Measurements from ENCODE around the gene GIMAP4. TPM values are rescaled to one million over a fixed set of nuclear protein-coding genes. Genes with fewer than 3 reads are reported as not detected.
A peak's percentile ranks its signal among the peaks of the same experiment; 100 is the strongest.
"Not testable (repeated sequence)": the region's sequence is repeated elsewhere in the genome, so short reads cannot be mapped to it uniquely, and the experiment has no call there.

The GIMAP4 gene
- polyA plus RNA-seq, 2 donors = 4.6 to 5.3 TPM

DNA sequence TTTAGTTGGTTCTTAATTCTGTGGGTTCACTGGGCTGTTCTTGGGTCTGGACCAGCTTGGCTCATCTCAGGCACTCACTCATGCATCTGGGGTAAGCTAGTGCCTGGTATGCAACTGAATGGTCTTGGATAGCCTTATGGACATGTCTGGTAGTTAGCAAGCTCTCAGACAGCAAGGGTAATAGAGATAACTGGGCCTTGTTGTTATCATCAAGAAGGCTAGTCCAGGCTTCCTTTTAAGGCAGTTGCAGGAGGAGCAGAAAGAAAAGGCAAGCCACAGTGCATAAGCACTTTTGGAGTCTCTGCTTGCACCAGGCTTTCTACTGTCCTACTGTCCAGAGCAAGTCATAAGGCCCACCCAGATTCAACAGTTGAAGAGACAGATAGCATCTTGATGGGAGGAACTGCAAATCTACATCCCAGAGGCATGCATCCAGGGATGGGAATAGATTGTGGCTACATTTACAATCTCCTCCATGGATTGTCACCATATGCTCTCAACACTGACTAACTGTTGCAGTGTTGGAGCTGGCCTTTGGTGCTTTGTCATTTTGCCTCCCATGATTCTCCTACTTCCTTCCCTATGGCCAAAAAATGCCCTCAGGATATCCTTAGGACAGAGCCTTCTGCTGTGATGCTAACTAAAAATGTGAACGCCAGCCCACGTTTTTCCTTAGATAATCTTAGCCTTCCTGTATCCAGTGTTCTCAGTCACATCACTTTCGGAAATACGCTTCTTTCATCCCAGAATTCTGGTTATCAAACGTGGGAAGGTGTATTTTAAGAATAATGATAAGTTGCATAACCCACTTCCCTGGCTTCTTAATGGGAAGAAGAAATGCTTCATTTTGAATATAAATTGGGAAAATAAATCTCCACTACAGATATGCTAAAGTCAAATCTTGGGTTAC lies 3.6 kb downstream of the GIMAP4 start:
- no peaks in the 10 kb centered on the region for H3K9me3 ChIP-seq (ENCODE audit: control insufficient read depth in 2 of 2, insufficient read depth in 1 of 2, low read depth in 1 of 2, low read length in 1 of 2)
- H3K27ac ChIP-seq (ENCODE audit: low read depth in 2 of 2, low read length in 1 of 2) = no peak overlapping the region
- no peaks in the 10 kb centered on the region for H3K27me3 ChIP-seq (ENCODE audit: control insufficient read depth in 1 of 2, insufficient read depth in 2 of 2, low read length in 2 of 2)
- no peaks in the 10 kb centered on the region for H3K4me1 ChIP-seq (ENCODE audit: control insufficient read depth in 2 of 2, insufficient read depth in 2 of 2, low read length in 1 of 2)
- WGBS, 2 donors = 77 to 84% methylated on average over 5 of the region's 5 CpGs
- no peak overlapping the region for H3K4me3 ChIP-seq (ENCODE audit: low read depth in 1 of 2, low read length in 2 of 2)
- H3K36me3 ChIP-seq (ENCODE audit: control insufficient read depth in 2 of 2, insufficient read depth in 2 of 2, low read length in 1 of 2) = no peaks in the 10 kb centered on the region

DNA sequence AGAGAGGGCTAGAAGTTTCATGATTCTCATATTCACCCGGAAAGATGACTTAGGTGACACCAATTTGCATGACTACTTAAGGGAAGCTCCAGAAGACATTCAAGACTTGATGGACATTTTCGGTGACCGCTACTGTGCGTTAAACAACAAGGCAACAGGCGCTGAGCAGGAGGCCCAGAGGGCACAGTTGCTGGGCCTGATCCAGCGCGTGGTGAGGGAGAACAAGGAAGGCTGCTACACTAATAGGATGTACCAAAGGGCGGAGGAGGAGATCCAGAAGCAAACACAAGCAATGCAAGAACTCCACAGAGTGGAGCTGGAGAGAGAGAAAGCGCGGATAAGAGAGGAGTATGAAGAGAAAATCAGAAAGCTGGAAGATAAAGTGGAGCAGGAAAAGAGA lies 5.3 kb downstream of the GIMAP4 start:
- no peaks in the 10 kb centered on the region for H3K27me3 ChIP-seq (ENCODE audit: control insufficient read depth in 1 of 2, insufficient read depth in 2 of 2, low read length in 2 of 2)
- WGBS, 2 donors = 94 to 95% methylated on average over 10 of the region's 10 CpGs
- no peak overlapping the region for H3K27ac ChIP-seq (ENCODE audit: low read depth in 2 of 2, low read length in 1 of 2)
- H3K4me3 ChIP-seq (ENCODE audit: low read depth in 1 of 2, low read length in 2 of 2) = no peak overlapping the region
- no peaks in the 10 kb centered on the region for H3K36me3 ChIP-seq (ENCODE audit: control insufficient read depth in 2 of 2, insufficient read depth in 2 of 2, low read length in 1 of 2)
- no peaks in the 10 kb centered on the region for H3K4me1 ChIP-seq (ENCODE audit: control insufficient read depth in 2 of 2, insufficient read depth in 2 of 2, low read length in 1 of 2)
- H3K9me3 ChIP-seq (ENCODE audit: control insufficient read depth in 2 of 2, insufficient read depth in 1 of 2, low read depth in 1 of 2, low read length in 1 of 2) = no peaks in the 10 kb centered on the region

DNA sequence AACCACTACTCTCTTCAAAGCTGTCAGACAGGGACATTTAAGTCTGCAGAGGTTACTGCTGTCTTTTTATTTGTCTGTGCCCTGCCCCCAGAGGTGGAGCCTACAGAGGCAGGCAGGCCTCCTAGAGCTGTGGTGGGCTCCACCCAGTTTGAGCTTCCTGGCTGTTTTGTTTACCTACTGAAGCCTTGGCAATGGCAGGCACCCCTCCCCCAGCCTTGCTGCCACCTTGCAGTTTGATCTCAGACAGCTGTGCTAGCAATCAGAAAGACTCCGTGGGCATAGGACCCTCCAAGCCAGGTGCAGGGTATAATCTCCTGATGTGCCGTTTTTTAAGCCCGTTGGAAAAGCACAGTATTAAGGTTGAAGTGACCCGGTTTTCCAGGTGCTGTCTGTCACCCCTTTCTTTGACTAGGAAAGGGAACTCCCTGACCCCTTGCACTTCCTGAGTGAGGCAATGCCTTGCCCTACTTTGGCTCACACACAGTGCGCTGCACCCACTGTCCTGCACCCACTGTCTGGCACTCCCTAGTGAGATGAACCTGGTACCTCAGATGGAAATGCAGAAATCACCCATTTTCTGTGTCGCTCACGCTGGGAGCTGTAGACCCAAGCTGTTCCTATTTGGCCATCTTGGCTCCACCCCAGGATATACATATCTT lies 12.9 kb downstream of the GIMAP4 start:
- H3K27ac ChIP-seq (ENCODE audit: low read depth in 2 of 2, low read length in 1 of 2); H3K4me1 ChIP-seq (ENCODE audit: control insufficient read depth in 2 of 2, insufficient read depth in 2 of 2, low read length in 1 of 2); H3K36me3 ChIP-seq (ENCODE audit: control insufficient read depth in 2 of 2, insufficient read depth in 2 of 2, low read length in 1 of 2); H3K4me3 ChIP-seq (ENCODE audit: low read depth in 1 of 2, low read length in 2 of 2); H3K27me3 ChIP-seq (ENCODE audit: control insufficient read depth in 1 of 2, insufficient read depth in 2 of 2, low read length in 2 of 2); H3K9me3 ChIP-seq (ENCODE audit: control insufficient read depth in 2 of 2, insufficient read depth in 1 of 2, low read depth in 1 of 2, low read length in 1 of 2): not testable (repeated sequence)
- WGBS, 2 donors = 66 to 74% methylated on average over 7 of the region's 7 CpGs

DNA sequence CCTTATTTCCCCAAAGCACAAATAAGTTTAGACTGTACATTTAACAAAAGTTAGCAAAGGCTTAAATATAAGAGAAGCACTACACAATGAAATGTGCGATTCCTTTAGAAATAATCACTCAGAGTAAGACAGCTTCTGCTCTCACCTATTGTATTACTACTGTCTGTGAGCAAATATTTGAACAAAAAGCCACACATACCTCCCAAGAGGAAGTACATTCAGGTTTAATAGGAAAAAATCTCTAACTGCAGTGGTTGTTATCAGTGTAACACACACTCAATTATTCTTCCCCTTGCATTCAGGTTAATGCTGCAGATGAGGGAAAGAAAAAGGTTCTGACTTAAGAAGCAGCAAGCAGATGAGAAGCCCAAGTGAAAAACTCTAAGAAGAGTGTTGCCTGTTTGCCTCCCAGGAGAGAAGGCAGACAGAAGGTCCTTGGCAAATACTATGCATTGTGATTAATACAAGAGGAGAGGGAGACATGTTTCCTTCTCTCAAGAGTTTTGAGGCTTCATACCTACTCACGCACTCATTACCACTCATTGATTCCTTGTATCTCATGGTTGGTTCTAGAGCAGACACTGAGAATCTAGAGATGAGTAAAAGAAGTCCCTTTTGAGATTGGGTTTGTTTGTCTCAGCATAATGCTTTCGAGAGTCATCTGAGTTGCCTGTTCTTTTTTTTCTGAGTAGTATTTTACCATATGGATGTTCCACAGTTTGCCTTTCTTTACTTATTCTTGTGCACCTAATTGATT lies 13.6 kb downstream of the GIMAP4 start:
- no peak overlapping the region for H3K27ac ChIP-seq (ENCODE audit: low read depth in 2 of 2, low read length in 1 of 2)
- H3K4me1 ChIP-seq (ENCODE audit: control insufficient read depth in 2 of 2, insufficient read depth in 2 of 2, low read length in 1 of 2) = no peaks in the 10 kb centered on the region
- H3K9me3 ChIP-seq (ENCODE audit: control insufficient read depth in 2 of 2, insufficient read depth in 1 of 2, low read depth in 1 of 2, low read length in 1 of 2) = peaks cover 0 to 2% of the 10 kb centered on the region in 2 donors
- H3K4me3 ChIP-seq (ENCODE audit: low read depth in 1 of 2, low read length in 2 of 2) = no peak overlapping the region
- 74 to 78% methylated on average over 3 of the region's 3 CpGs for WGBS, 2 donors
- no peaks in the 10 kb centered on the region for H3K36me3 ChIP-seq (ENCODE audit: control insufficient read depth in 2 of 2, insufficient read depth in 2 of 2, low read length in 1 of 2)
- H3K27me3 ChIP-seq (ENCODE audit: control insufficient read depth in 1 of 2, insufficient read depth in 2 of 2, low read length in 2 of 2) = no peaks in the 10 kb centered on the region

DNA sequence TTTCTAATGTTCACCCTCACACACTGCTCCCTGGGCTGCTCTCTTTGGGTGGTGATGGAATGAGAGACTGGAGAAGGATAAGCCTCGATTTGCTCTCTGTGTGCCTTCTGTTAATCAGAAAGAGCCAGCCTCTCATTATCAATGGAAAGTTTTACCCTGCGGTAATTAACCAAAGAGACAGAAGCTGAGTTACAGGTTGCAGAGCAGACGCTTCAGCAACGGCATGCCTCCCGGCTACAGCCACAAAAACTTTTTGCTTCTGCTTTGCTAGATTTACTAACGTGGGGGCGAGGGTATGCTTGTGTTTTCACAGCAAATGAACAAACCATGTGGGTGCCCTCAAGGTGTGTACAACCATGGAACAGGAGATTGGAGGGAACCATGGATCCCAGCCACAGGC lies 18.0 kb downstream of the GIMAP4 start:
- no peak overlapping the region for H3K27ac ChIP-seq (ENCODE audit: low read depth in 2 of 2, low read length in 1 of 2)
- peaks cover 0 to 2% of the 10 kb centered on the region in 2 donors for H3K9me3 ChIP-seq (ENCODE audit: control insufficient read depth in 2 of 2, insufficient read depth in 1 of 2, low read depth in 1 of 2, low read length in 1 of 2)
- 76 to 80% methylated on average over 7 of the region's 7 CpGs for WGBS, 2 donors
- no peak overlapping the region for H3K4me3 ChIP-seq (ENCODE audit: low read depth in 1 of 2, low read length in 2 of 2)
- H3K27me3 ChIP-seq (ENCODE audit: control insufficient read depth in 1 of 2, insufficient read depth in 2 of 2, low read length in 2 of 2) = no peaks in the 10 kb centered on the region
- no peaks in the 10 kb centered on the region for H3K36me3 ChIP-seq (ENCODE audit: control insufficient read depth in 2 of 2, insufficient read depth in 2 of 2, low read length in 1 of 2)
- H3K4me1 ChIP-seq (ENCODE audit: control insufficient read depth in 2 of 2, insufficient read depth in 2 of 2, low read length in 1 of 2) = no peaks in the 10 kb centered on the region

DNA sequence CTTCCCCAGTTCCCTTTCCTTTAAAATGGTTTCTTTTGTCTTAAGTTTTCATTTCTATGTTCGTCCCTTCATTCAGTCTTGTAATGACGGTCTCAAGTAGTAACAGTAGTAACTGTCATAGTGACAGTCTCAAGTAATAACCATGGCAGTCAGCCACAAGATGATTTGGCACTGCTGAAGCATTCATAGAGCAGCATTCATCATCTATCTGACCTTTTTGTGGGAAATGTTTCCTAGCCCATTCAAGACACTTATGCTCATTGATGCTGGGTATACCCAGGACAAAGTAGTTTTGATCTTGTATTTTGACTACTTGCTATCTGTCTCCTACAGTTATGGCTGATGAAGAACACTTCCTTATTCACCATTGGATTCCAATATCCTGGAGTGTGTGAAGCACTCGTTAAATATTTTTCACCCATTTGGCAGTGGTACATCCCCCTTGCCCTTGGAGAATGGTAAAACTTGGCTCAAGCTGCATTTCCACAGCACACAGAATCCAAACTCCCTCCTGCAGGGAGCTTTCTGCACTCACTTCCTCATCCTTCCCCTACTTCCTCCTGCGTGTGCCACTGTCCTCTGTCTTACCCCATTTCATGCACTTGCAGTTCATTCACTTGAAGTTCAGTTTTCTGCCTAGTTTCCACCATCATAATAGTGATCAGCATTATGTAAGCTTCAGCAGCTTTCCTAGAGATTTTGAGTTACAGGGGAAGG lies 19.0 kb downstream of the GIMAP4 start:
- Histone ChIP-seq H3K27me3 (ENCODE audit: control insufficient read depth in 1 of 2, insufficient read depth in 2 of 2, low read length in 2 of 2) (no peaks in the 10 kb centered on the region), H3K27ac (ENCODE audit: low read depth in 2 of 2, low read length in 1 of 2) (peak overlapping the region in 1 of 2 donors; percentile 7), H3K4me1 (ENCODE audit: control insufficient read depth in 2 of 2, insufficient read depth in 2 of 2, low read length in 1 of 2) (no peaks in the 10 kb centered on the region), H3K9me3 (ENCODE audit: control insufficient read depth in 2 of 2, insufficient read depth in 1 of 2, low read depth in 1 of 2, low read length in 1 of 2) (peaks cover 0 to 2% of the 10 kb centered on the region in 2 donors), H3K4me3 (ENCODE audit: low read depth in 1 of 2, low read length in 2 of 2) (no peak overlapping the region), H3K36me3 (ENCODE audit: control insufficient read depth in 2 of 2, insufficient read depth in 2 of 2, low read length in 1 of 2) (no peaks in the 10 kb centered on the region)
- WGBS, 2 donors = 54 to 62% methylated on average over 4 of the region's 4 CpGs

DNA sequence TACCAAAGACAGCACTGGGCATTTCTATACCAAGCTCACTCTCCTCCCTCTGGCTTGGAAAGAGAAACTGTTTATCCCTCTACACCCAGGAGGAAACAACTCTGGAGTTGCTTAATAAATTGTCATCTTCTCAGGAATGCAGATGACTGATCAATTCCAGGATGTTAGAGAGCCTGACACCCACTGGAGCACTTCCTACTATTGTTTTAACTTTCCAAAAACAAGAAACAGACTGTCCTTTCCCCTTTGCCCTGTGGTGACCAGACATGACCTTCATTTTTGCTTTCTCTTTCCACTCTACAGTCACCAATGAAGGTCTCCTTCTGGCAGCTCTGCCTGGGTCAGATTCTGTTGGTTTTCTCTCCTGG lies 19.6 kb downstream of the GIMAP4 start:
- Histone ChIP-seq H3K4me3 (ENCODE audit: low read depth in 1 of 2, low read length in 2 of 2) (no peak overlapping the region), H3K27me3 (ENCODE audit: control insufficient read depth in 1 of 2, insufficient read depth in 2 of 2, low read length in 2 of 2) (no peaks in the 10 kb centered on the region), H3K27ac (ENCODE audit: low read depth in 2 of 2, low read length in 1 of 2) (peak overlapping the region; percentile 5 to 31), H3K4me1 (ENCODE audit: control insufficient read depth in 2 of 2, insufficient read depth in 2 of 2, low read length in 1 of 2) (no peaks in the 10 kb centered on the region), H3K36me3 (ENCODE audit: control insufficient read depth in 2 of 2, insufficient read depth in 2 of 2, low read length in 1 of 2) (no peaks in the 10 kb centered on the region), H3K9me3 (ENCODE audit: control insufficient read depth in 2 of 2, insufficient read depth in 1 of 2, low read depth in 1 of 2, low read length in 1 of 2) (no peaks in the 10 kb centered on the region)

DNA sequence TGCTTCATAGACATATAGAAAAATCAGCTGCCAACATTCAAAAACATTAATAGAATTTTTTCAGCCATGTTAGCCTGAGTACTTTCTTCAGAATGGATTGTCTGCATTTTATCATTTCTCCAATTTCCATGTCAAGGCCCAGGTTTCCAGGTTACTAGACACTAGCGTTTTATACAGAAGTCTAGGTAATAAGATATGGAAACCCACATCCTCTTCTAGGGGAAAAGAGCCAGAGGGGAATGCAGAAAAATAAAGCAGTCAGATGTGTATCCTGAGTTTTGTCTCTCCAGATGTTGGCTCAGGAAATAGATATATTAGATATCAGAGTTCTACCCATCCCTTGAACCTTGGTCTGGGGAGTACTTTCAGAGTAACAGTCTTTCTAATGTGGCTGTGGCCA lies 20.4 kb downstream of the GIMAP4 start:
- Histone ChIP-seq H3K27me3 (ENCODE audit: control insufficient read depth in 1 of 2, insufficient read depth in 2 of 2, low read length in 2 of 2) (no peaks in the 10 kb centered on the region), H3K9me3 (ENCODE audit: control insufficient read depth in 2 of 2, insufficient read depth in 1 of 2, low read depth in 1 of 2, low read length in 1 of 2) (no peaks in the 10 kb centered on the region), H3K36me3 (ENCODE audit: control insufficient read depth in 2 of 2, insufficient read depth in 2 of 2, low read length in 1 of 2) (no peaks in the 10 kb centered on the region), H3K4me1 (ENCODE audit: control insufficient read depth in 2 of 2, insufficient read depth in 2 of 2, low read length in 1 of 2) (no peaks in the 10 kb centered on the region), H3K27ac (ENCODE audit: low read depth in 2 of 2, low read length in 1 of 2) (no peak overlapping the region), H3K4me3 (ENCODE audit: low read depth in 1 of 2, low read length in 2 of 2) (no peak overlapping the region)
- WGBS, 2 donors = 78 to 81% methylated on average over 1 of the region's 1 CpG

DNA sequence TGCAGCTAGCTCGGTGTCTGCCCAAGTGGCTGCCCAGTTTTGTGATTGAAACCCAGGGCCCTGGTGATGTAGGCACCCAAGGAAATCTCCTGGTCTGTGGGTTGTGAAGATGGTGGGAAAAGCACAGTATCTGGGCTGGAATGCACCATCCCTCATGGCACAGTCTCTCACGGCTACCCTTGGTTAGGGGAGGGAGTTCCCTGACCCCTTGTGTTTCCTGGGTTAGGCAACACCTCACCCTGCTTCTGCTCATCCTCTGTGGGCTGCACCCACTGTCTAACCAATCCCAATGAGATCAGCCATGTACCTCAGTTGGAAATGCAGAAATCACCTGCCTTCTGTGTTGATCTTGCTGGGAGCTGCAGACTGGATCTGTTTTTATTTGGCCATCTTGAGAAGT lies 27.6 kb downstream of the GIMAP4 start:
- H3K27ac ChIP-seq (ENCODE audit: low read depth in 2 of 2, low read length in 1 of 2) = no peak overlapping the region
- H3K36me3 ChIP-seq (ENCODE audit: control insufficient read depth in 2 of 2, insufficient read depth in 2 of 2, low read length in 1 of 2) = no peaks in the 10 kb centered on the region
- H3K27me3 ChIP-seq (ENCODE audit: control insufficient read depth in 1 of 2, insufficient read depth in 2 of 2, low read length in 2 of 2) = no peaks in the 10 kb centered on the region
- no peaks in the 10 kb centered on the region for H3K4me1 ChIP-seq (ENCODE audit: control insufficient read depth in 2 of 2, insufficient read depth in 2 of 2, low read length in 1 of 2)
- peaks cover 5 to 6% of the 10 kb centered on the region in 2 donors for H3K9me3 ChIP-seq (ENCODE audit: control insufficient read depth in 2 of 2, insufficient read depth in 1 of 2, low read depth in 1 of 2, low read length in 1 of 2)
- no peak overlapping the region for H3K4me3 ChIP-seq (ENCODE audit: low read depth in 1 of 2, low read length in 2 of 2)
- 76 to 82% methylated on average over 2 of the region's 2 CpGs for WGBS, 2 donors
